GM21737 (cell line): Measurements from ENCODE around the gene KIF3C.
"Not testable (repeated sequence)": the region's sequence is repeated elsewhere in the genome, so short reads cannot be mapped to it uniquely, and the experiment has no call there.

ENCODE experiments used
- ATAC-seq: cut with Tn5 transposase; IDR thresholded peaks from one replicate; pipeline ENCODE4 v1.9.1; 2021; ENCODE audit warnings: mild to moderate bottlenecking, moderate library complexity; ENCODE audit not compliant: unreplicated experiment

The KIF3C gene

DNA sequence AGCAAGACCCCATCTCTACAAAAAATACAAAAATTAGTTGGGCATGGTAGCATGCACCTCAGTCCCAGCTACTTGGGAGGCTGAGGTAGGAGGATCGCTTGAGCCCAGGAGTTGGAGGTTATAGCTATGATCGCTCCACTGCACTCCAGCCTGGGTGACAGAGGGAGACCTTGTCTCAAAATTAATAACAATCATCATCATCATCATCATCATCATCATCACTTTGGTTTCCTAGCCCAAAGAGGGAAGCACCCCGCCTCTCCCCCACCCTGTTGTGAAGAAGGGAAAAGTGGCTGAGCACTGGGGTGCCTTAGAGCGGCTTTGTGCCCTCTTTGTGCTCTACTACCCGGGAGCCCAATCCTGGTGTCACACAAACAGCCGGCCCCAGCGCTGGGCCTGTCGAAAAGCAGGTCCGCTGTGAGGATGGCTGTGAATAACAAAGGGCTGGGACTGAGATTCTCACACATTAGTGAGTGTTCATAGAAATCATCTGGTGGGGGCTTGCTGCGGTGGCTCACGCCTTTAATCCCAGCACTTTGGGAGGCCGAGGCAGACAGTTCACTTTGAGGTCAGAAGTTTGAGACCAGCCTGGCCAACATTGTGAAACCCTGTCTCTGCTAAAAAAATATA lies 61.4 kb downstream of the KIF3C start:
- no peak for ATAC-seq

DNA sequence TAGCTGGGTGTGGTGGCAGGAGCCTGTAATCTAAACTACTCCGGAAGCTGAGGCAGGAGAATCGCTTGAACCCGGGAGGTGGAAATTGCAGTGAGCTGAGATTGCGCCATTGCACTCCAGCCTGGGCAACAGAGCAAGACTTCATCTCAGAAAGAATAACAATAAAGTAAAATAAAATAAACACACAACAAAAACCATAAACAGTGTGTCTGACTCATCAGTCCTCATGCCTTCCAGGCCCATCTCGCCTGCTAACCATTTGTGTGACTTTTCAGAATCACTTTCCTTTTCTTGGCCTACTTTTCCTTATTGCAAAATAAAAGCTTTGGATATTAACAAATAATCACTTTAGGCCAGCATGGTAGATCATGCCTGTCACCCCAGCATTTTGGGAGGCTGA lies 62.0 kb downstream of the KIF3C start:
- no peak for ATAC-seq

DNA sequence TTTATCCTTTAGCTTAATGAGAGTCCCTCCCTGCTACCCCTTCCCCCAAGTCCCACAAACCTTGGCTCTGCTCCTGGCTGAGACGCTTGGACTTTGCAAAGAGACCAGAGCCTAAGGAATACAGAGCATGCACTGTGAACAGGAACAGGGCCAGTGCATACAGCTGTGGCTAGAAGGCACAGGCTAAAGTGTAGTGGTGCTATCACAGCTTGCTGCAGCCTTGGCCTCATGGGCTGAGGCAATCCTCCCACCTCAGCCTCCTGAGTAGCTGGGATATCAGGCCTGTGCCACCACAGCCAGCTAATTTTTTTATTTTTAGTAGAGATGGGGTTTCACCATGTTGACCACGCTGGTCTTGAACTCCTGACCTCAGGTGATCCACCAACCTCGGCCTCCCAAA lies 64.5 kb downstream of the KIF3C start:
- no peak for ATAC-seq

DNA sequence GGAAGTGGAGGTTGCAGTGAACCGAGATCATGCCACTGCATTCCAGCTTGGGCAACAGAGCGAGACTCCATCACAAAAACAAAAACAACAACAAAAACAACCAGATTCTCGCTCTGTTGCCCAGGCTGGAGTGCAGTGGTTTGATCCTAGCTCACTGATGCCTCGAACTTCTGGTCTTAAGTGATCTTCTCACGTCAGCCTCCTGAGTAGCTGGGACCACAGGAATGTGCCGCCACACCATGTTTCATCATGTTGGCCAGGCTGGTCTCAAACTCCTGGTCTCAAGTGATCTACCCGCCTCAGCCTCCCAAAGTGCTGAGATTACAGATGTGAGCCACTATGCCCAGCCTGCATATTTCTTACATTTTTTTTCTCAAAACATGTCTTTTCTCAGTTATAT lies 64.9 kb downstream of the KIF3C start:
- not testable (repeated sequence) for ATAC-seq

DNA sequence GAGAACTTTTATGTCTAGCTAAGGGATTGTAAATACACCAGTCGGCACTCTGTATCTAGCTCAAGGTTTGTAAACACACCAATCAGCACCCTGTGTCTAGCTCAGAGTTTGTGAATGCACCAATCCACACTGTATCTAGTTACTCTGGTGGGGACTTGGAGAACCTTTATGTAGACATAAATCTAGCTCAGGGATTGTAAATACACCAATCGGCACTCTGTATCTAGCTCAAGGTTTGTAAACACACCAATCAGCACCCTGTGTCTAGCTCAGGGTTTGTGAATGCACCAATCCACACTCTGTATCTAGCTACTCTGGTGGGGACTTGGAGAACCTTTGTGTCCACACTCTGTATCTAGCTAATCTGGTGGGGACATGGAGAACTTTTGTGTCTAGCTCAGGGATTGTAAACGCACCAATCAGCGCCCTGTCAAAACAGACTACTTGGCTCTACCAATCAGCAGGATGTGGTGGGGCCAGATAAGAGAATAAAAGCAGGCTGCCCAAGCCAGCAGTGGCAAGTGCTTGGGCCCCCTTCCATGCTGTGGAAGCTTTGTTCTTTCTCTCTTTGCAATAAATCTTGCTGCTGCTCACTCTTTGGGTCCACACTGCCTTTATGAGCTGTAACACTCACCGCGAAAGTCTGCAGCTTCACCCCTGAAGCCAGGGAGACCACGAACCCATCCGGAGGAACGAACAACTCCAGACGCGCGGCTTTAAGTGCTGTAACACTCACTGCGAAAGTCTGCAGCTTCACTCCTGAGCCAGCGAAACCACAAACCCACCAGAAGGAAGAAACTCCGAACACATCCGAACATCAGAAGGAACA lies 66.1 kb downstream of the KIF3C start:
- ATAC-seq = not testable (repeated sequence)

DNA sequence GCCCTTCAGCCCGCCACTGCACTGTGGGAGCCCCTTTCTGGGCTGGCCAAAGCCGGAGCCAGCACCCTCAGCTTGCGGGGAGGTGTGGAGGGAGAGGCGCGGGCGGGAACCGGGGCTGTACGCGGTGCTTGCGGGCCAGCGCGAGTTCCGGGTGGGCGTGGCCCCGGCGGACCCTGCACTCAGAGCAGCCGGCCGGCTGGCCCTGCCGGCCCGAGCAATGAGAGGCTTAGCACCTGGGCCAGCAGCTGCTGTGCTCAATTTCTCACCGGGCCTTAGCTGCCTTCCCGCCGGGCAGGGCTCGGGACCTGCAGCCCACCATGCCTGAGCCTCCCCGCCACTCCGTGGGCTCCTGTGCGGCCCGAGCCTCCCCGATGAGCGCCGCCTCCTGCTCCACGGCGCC lies 66.9 kb downstream of the KIF3C start:
- ATAC-seq = not testable (repeated sequence)

DNA sequence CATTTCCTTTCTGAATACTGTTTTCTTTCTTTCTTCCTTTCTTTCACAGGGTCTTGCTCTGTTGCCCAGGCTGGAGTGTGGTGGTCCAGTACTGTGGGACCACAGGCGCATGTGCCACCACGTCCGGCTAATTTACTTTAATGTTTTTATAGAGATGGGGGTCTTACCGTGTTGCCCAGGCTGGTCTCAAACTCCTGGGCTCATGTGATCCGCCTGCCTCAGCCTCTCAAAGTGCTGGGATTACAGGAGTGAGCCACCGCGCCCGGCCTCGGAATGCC lies 68.7 kb downstream of the KIF3C start:
- not testable (repeated sequence) for ATAC-seq

DNA sequence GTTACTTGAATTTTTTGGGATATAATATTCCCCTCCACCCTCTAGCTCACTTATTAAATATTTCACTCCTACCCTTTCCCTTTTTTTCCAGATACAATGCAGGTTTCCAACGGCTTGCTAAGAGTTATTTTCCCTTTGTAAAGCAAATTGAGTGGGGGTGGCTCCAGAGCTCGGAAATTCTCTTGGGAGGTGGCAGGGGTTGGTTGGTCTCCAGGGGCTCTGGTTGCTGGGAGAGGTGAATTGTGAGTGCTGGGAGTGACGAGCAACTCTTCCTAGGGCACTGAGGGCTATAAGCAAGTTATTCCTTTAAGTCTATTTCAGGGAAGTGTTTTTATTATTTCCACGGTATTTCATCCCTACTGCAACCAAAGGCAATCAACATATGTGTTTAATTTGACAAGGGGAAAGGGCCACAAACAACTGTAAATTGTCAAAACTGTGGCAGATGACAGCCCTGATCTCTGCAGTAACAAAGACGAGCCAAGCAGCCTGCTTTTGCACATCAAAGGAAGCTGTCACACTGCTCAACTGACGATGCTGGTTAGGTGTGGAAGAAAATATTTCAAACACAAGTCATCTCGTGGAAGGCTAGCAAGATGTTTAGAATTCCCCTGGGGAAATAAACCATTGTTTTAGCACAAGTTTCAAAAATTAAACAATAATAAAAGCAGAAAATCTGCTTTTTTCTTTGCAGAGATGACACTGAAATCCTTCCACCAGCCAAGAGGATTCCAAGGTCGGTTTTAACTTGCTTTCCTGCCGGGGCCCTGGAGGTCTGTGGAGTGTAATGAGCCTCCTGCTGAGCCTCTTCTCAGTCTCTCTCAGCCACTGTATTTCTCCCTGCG lies 69.2 kb downstream of the KIF3C start:
- ATAC-seq = no peak

DNA sequence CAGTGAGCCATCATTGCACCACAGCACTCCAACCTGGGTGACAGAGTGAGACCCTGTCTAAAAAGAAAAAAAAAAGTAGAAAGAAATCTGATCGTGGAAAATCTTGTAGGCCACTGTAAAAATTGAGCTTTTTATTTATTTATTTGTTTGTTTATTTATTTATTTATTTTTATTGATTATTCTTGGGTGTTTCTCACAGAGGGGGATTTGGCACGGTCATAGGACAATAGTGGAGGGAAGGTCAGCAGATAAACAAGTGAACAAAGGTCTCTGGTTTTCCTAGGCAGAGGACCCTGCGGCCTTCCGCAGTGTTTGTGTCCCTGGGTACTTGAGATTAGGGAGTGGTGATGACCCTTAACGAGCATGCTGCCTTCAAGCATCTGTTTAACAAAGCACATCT lies 72.7 kb downstream of the KIF3C start:
- not testable (repeated sequence) for ATAC-seq

DNA sequence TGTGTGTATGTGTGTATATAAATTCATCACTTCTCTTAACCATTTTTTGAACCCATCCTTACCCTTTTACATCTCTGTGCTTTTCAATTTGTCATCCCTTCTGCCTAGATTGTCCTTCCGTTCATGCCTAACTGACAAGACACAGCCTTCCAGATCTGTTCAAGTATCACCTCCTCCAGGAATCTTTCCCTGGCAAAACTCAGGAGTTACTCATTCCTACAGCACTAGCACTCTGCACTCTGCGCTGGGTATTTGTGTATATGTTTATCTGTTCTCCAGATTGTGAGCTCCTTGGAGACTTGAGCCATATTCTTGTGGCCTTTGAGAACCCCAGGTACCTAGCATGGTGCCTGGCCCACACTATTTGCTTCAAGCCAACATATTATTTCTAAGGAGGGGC lies 77.2 kb downstream of the KIF3C start:
- ATAC-seq = no peak

DNA sequence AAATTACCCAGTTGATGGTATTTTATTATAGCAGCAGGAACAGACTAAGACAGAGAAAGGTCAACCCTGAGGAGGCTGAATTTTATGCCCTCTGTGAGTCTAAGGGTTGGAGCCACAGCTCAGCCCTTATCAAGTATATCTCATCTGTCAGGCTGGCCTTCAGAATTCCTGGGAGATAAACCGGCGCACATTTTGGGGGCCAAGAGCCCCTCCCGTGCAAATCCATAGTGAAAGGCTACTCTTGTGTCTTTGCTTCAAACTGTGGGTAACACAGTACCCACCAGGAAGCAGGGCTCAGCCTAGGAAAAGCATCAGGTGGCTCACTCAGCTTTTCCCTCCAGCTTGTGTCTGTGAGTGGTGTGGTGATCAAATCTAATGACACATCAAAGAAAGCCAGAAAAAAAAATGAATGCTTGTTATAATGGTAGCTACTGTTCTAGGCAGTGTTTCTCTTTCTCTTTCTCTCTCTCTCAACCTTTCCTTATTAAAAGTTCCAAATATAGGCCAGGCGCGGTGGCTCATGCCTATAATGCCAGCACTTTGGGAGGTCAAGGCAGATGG lies 79.0 kb downstream of the KIF3C start:
- ATAC-seq = no peak

DNA sequence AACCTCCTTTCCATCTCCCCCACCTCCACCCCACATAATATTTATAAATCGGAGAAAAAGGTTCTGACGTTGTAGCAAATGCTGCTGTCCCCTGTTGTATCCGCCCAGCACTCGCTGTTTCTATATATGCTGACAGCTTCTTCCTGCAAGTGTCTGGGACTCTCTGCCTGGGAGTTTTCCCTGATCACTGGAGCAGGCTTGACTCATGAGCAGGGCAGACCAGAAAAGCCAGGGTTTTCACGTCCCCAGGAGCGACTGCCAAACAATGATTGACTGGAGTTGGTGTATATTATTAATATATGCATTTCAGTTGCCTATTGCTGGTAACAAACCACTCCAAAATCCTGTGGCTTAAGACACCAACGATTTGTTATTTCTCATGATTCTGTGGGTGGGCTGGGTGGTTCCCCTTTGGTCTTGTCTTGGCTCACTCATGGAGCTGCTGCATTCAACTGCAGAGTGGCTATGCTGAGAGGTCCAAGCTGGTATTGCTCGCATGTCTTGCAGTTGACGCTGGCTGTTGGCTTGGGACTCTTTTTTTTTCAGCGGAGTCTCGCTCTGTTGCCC lies 82.8 kb downstream of the KIF3C start:
- ATAC-seq = no peak

DNA sequence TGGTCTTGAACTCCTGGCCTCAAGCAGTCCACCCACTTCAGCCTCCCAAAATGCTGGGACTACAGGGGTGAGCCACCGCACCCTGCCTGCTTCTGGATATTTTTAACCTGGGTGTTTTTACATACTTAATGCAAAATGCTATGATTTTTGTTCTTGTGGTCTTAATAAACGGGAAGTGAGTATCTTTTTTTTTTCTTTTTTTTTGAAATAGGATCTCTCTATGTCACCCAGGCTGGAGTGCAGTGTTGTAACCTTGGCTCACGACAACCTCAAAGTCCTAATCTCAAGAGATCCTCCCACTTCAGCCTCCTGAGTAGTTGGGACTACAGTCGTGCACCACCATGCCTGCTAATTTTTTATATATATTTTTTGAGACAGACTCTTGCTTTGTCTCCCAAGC lies 84.8 kb downstream of the KIF3C start:
- no peak for ATAC-seq

DNA sequence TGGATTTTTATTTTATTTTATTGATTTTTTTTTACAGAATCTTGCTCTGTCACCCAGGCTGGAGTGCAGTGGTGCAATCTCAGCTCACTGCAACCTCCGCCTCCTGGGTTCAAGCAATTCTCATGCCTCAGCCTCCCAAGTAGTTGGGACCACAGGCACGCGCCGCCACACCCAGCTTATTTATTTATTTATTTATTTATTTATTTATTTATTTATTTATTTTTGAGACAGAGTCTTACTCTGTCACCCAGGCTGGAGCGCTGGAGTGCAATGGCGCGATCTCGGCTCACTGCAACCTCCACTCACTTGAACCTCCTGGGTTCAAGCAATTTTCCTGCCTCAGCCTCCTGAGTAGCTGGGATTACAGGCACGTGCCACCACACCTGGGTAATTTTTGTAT lies 86.0 kb downstream of the KIF3C start:
- ATAC-seq = not testable (repeated sequence)

DNA sequence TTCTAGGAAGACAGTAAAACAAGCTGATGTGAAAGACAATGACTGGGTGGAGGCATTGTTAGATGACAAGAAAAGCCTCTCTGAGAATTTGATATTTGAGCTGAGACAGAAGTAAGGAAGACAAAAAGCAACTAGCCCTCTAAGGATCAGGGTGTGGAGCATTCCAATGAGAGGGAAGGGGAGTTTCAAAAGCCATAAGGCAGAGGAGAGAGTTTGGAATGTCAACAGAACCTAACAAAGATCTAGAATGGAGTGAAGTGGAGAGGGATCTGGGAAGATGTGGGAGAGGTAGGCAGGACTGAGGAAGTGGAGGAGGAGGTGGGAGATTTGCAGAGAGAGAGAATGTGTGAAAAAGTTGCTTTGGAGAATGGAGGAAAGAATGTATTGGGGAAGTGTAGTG lies 86.7 kb downstream of the KIF3C start:
- no peak for ATAC-seq

DNA sequence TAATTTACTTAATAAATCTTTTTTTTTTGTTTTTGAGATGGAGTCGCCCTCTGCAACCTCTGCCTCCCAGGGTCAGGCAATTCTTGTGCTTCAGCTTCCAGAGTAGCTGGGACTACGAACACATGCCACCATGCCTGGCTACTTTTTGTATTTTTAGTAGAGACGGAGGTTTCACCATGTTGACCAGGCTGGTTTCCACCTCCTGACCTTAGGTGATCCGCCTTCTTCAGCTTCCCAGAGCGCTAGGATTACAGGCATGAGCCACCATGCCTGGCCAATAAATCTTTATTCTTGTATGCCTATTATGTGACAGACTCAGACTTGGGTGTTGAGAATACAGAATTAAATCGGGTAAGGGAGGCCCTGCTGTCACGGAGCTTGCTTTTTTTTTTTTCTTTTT lies 87.3 kb downstream of the KIF3C start:
- ATAC-seq = no peak

DNA sequence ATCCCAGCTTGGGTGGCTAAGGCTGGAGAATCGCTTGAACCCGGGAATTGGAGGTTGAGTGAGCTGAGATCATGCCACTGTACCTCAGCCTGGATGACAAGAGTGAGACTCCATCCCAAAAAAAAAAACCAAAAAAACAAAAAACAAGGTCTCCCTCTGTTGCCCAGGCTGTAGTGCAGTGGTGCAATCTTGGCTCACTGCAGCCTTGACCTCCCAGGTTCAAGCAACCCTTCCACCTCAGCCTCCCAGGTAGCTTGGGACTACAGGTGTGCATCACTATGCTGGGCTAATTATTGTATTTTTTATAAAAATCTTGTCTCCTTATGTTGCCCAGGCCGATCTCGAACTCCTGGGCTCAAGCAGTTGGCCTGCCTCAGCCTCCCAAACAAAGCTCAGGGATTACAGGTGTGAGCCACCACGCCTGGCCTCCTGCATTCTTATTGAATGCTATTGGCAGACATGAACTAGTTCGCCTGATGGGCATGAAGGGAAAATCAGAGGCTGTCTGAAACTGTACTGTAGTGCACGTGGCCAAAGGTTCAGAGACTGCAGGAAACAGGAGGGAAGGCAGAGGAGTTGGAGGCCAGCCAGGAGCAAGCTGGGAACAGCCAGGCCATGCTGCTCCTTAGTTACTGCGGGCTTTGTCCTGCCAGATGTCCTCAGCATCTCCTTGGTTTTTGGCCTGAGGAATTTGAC lies 88.0 kb downstream of the KIF3C start:
- no peak for ATAC-seq

DNA sequence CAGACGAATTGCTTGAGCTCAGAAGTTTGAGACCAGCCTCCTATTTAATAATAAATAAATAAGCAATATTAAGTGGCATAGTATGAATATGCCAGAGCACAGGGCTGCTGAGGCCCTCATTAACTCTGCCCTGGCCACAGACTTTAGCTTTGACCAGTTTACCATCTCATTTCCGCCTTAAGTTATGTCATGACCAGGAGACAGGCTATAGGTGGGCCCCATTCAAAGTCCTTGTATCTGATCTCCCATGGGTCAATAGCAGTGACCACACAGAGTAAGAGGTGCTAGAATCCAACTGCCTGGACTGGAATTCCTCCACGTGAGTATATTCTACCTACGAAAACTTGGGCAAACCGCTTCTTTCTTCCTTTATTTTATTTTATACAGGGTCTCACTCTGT lies 90.6 kb downstream of the KIF3C start:
- ATAC-seq = no peak

DNA sequence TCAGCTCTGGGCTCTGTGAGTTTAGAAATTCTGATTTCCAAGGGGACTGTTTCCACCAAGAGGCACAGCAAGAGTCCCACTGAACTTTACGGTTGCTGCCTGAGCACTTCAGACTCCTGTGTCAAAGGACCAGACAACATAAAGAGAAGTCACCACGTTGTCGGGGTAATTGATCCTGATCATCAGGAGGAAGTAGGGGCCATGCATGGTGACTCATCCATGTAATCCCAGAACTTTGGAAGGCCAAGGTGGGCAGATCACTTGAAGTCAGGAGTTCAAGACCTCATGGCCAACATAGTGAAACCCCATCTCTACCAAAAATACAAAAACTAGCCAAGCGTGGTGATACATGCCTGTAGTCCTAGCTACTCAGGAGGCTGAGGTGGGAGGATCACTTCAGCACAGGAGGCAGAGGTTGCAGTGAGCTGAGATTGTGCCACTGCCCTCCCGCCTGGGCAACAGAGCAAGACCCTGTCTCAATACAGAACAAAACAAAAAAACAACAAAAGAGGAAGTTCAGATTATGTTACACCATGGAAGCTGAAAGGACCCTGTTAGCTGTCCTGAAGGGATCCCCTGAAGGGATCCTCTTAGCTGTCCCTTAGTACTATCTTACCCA lies 94.6 kb downstream of the KIF3C start:
- ATAC-seq = no peak

DNA sequence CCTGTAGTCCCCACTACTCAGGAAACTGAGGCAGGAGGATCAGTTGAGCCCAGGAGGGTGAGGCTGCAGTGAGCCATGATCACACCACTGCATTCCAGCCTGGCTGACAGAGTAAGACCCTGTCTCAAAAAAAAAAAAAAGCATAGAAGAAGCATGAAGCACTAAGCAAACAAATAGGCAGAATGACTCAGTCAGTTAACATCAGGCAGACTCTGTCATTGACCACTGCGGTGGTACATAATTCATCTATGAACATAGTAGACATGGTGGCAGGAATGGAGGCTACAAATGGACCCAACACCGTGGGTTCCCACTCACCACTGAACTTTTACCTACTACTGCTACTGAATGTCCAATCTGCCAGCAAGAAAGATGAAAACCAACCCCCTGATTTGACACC lies 96.4 kb downstream of the KIF3C start:
- ATAC-seq = no peak
